Measurements from ENCODE around the gene FGD5.

GRCh38 chr3:14803101-14803980 is 15.4 kb upstream of the FGD5 start:
- no peak for TF ChIP-seq CTCF (IDR thresholded peaks at IDR 0.05)
- no peak for TF ChIP-seq POLR2AphosphoS5 (IDR thresholded peaks at IDR 0.05)
